Smooth muscle cell (in vitro differentiated cells): ENCODE measurements around the gene LGALS9. TPM values are rescaled to one million over a fixed set of nuclear protein-coding genes. Genes with fewer than 3 reads are reported as not detected.

Source experiments
- polyA plus RNA-seq: library from polyadenylated mRNA; unstranded; fragments of >200 nt; fragmentation: Nextera tagmentation; extraction: Ambion mirVana; gene quantifications from 2 replicates; pipeline ENCODE4 v1.2.1, GENCODE V29; 2016
- small RNA-seq: library from RNA; depleted of rRNA; stranded (forward); fragments of <200 nt; gene quantifications from one replicate; pipeline ENCODE3, GENCODE V24; 2014
- total RNA-seq: library from RNA; depleted of rRNA; stranded (reverse); fragments of >200 nt; gene quantifications from 2 replicates; pipeline ENCODE4 v1.2.3, GENCODE V29; 2014

The LGALS9 gene
- total and polyA plus RNA-seq, 2 experiments from 2014 or later: 5.8 to 9.7 TPM

Small RNA genes lying within 50 kb of the gene (small RNA-seq; reads per million reads assigned to genes)
- gene AC015688.1 (not detected), gene AC015688.2 (not detected), gene AC015688.5 (not detected), gene CPDP1 (not detected)

Other genes starting within 250 kb of the LGALS9 start
- gene KSR1, start 174.7 kb upstream of the LGALS9 start, total RNA-seq: 65.1 and 69.2 TPM in 2 replicates
- gene KSR1, start 174.7 kb upstream of the LGALS9 start, polyA plus RNA-seq: 40.4 and 53.2 TPM in 2 replicates
- gene NOS2, start 169.3 kb downstream of the LGALS9 start, total RNA-seq: not detected in 2 replicates
- gene NOS2, start 169.3 kb downstream of the LGALS9 start, polyA plus RNA-seq: 0.05 and 0.16 TPM in 2 replicates